Measurements from ENCODE around the gene ADH1C. TPM values are rescaled to one million over a fixed set of nuclear protein-coding genes. Genes with fewer than 3 reads are reported as not detected.
"Not testable (repeated sequence)": the region's sequence is repeated elsewhere in the genome, so short reads cannot be mapped to it uniquely, and the experiment has no call there.

Gene ADH1C
- total and polyA plus RNA-seq, 5 donors: 1.2 to 4.3 (median 3.3) TPM

GRCh38 chr4:99357948-99358347 lies 5.4 kb upstream of the ADH1C start:
- intact Hi-C loops (cut with DNase I): no loop called here
- Histone ChIP-seq H3K27ac (ENCODE audit: low read length) (peak overlapping the region; percentile 26), H3K27me3 (ENCODE audit: control insufficient read depth, insufficient read depth) (no peaks in the 10 kb centered on the region), H3K9me3 (ENCODE audit: control insufficient read depth, low read length) (no peaks in the 10 kb centered on the region), H3K4me3 (ENCODE audit: low read length) (no peak overlapping the region), H3K4me1 (ENCODE audit: control insufficient read depth, insufficient read depth, low read length) (no peaks in the 10 kb centered on the region)
- 50% methylated on average over 2 of the region's 2 CpGs for WGBS
- ATAC-seq (no peak), DNase-seq (no peak)

- no peaks in the 10 kb centered on the region for H3K27me3 ChIP-seq (ENCODE audit: control insufficient read depth, insufficient read depth)
- no peak overlapping the region for H3K27ac ChIP-seq (ENCODE audit: low read length)
- no peaks in the 10 kb centered on the region for H3K9me3 ChIP-seq (ENCODE audit: control insufficient read depth, low read length)
- ATAC-seq (no peak), DNase-seq (no peak)
- H3K4me3 ChIP-seq (ENCODE audit: low read length): no peak overlapping the region
- WGBS: 70% methylated on average over 1 of the region's 1 CpG
- H3K4me1 ChIP-seq (ENCODE audit: control insufficient read depth, insufficient read depth, low read length): no peaks in the 10 kb centered on the region
- intact Hi-C loops (cut with DNase I): no loop called here
These were observed 4.4 kb upstream of the ADH1C start for GRCh38 chr4:99356992-99357391.

- H3K27ac ChIP-seq (ENCODE audit: low read length); ATAC-seq; DNase-seq; H3K9me3 ChIP-seq (ENCODE audit: control insufficient read depth, low read length); H3K4me1 ChIP-seq (ENCODE audit: control insufficient read depth, insufficient read depth, low read length); H3K4me3 ChIP-seq (ENCODE audit: low read length); H3K27me3 ChIP-seq (ENCODE audit: control insufficient read depth, insufficient read depth); intact Hi-C loops (cut with DNase I): not testable (repeated sequence)
- 70% methylated on average over 10 of the region's 10 CpGs for WGBS
These were observed 3.6 kb upstream of the ADH1C start for GRCh38 chr4:99356149-99356548.

GRCh38 chr4:99351487-99351886 lies 1.1 kb downstream of the ADH1C start:
- 80% methylated on average over 2 of the region's 2 CpGs for WGBS
- no peak overlapping the region for H3K4me3 ChIP-seq (ENCODE audit: low read length)

GRCh38 chr4:99349338-99349737 lies 3.2 kb downstream of the ADH1C start:
- no peaks in the 10 kb centered on the region for H3K4me1 ChIP-seq (ENCODE audit: control insufficient read depth, insufficient read depth, low read length)
- H3K9me3 ChIP-seq (ENCODE audit: control insufficient read depth, low read length): no peaks in the 10 kb centered on the region
- intact Hi-C loops (cut with DNase I): no loop called here
- ATAC-seq (no peak), DNase-seq (no peak)
- H3K4me3 ChIP-seq (ENCODE audit: low read length): no peak overlapping the region
- H3K27me3 ChIP-seq (ENCODE audit: control insufficient read depth, insufficient read depth): no peaks in the 10 kb centered on the region
- no peak overlapping the region for H3K27ac ChIP-seq (ENCODE audit: low read length)

More at GRCh38 chr4:99351487-99351886, 1.1 kb downstream of the ADH1C start:
- H3K9me3 ChIP-seq (ENCODE audit: control insufficient read depth, low read length): no peaks in the 10 kb centered on the region
- no peak for ATAC-seq
- intact Hi-C loops (cut with DNase I): no loop called here
- no peaks in the 10 kb centered on the region for H3K4me1 ChIP-seq (ENCODE audit: control insufficient read depth, insufficient read depth, low read length)
- no peak overlapping the region for H3K27ac ChIP-seq (ENCODE audit: low read length)
- H3K27me3 ChIP-seq (ENCODE audit: control insufficient read depth, insufficient read depth): no peaks in the 10 kb centered on the region
- DNase-seq: no peak

- WGBS: 70% methylated on average over 7 of the region's 7 CpGs
- ATAC-seq; intact Hi-C loops (cut with DNase I); H3K27me3 ChIP-seq (ENCODE audit: control insufficient read depth, insufficient read depth); DNase-seq; H3K4me3 ChIP-seq (ENCODE audit: low read length); H3K4me1 ChIP-seq (ENCODE audit: control insufficient read depth, insufficient read depth, low read length); H3K9me3 ChIP-seq (ENCODE audit: control insufficient read depth, low read length); H3K27ac ChIP-seq (ENCODE audit: low read length): not testable (repeated sequence)
These were observed 9.9 kb downstream of the ADH1C start for GRCh38 chr4:99342624-99343023.

GRCh38 chr4:99341426-99341825 lies 11.1 kb downstream of the ADH1C start:
- Histone ChIP-seq H3K4me3 (ENCODE audit: low read length) (no peak overlapping the region), H3K9me3 (ENCODE audit: control insufficient read depth, low read length) (no peaks in the 10 kb centered on the region), H3K27ac (ENCODE audit: low read length) (no peak overlapping the region), H3K4me1 (ENCODE audit: control insufficient read depth, insufficient read depth, low read length) (no peaks in the 10 kb centered on the region), H3K27me3 (ENCODE audit: control insufficient read depth, insufficient read depth) (no peaks in the 10 kb centered on the region)
- ATAC-seq (no peak), DNase-seq (no peak)
- 82% methylated on average over 1 of the region's 1 CpG for WGBS
- intact Hi-C loops (cut with DNase I): no loop called here

GRCh38 chr4:99339172-99339571 lies 13.4 kb downstream of the ADH1C start:
- H3K27ac ChIP-seq (ENCODE audit: low read length): no peak overlapping the region
- no peak for DNase-seq
- intact Hi-C loops (cut with DNase I): no loop called here
- no peaks in the 10 kb centered on the region for H3K4me1 ChIP-seq (ENCODE audit: control insufficient read depth, insufficient read depth, low read length)
- whole genome bisulfite sequencing: 83% methylated on average over 3 of the region's 3 CpGs
- no peak overlapping the region for H3K4me3 ChIP-seq (ENCODE audit: low read length)
- no peak for ATAC-seq
- no peaks in the 10 kb centered on the region for H3K9me3 ChIP-seq (ENCODE audit: control insufficient read depth, low read length)
- H3K27me3 ChIP-seq (ENCODE audit: control insufficient read depth, insufficient read depth): no peaks in the 10 kb centered on the region

GRCh38 chr4:99336553-99336952 lies 16.0 kb downstream of the ADH1C start:
- Histone ChIP-seq H3K27ac (ENCODE audit: low read length) (no peak overlapping the region), H3K9me3 (ENCODE audit: control insufficient read depth, low read length) (no peaks in the 10 kb centered on the region), H3K4me3 (ENCODE audit: low read length) (no peak overlapping the region), H3K27me3 (ENCODE audit: control insufficient read depth, insufficient read depth) (no peaks in the 10 kb centered on the region), H3K4me1 (ENCODE audit: control insufficient read depth, insufficient read depth, low read length) (no peaks in the 10 kb centered on the region)
- WGBS: 57% methylated on average over 4 of the region's 4 CpGs
- DNase-seq (no peak), ATAC-seq (no peak)
- intact Hi-C loops (cut with DNase I): no loop called here

GRCh38 chr4:99334880-99335279 lies 17.7 kb downstream of the ADH1C start:
- H3K27me3 ChIP-seq (ENCODE audit: control insufficient read depth, insufficient read depth): no peaks in the 10 kb centered on the region
- H3K9me3 ChIP-seq (ENCODE audit: control insufficient read depth, low read length): no peaks in the 10 kb centered on the region
- no peak for ATAC-seq
- H3K4me3 ChIP-seq (ENCODE audit: low read length): no peak overlapping the region
- intact Hi-C loops (cut with DNase I): no loop called here
- 75% methylated on average over 1 of the region's 1 CpG for WGBS
- DNase-seq: no peak
- H3K27ac ChIP-seq (ENCODE audit: low read length): no peak overlapping the region
- no peaks in the 10 kb centered on the region for H3K4me1 ChIP-seq (ENCODE audit: control insufficient read depth, insufficient read depth, low read length)

GRCh38 chr4:99330648-99331047 lies 21.9 kb downstream of the ADH1C start:
- no peak for DNase-seq
- Histone ChIP-seq H3K4me3 (ENCODE audit: low read length) (no peak overlapping the region), H3K27ac (ENCODE audit: low read length) (no peak overlapping the region), H3K9me3 (ENCODE audit: control insufficient read depth, low read length) (no peaks in the 10 kb centered on the region), H3K4me1 (ENCODE audit: control insufficient read depth, insufficient read depth, low read length) (no peaks in the 10 kb centered on the region), H3K27me3 (ENCODE audit: control insufficient read depth, insufficient read depth) (no peaks in the 10 kb centered on the region)
- intact Hi-C loops (cut with DNase I): no loop called here
- ATAC-seq: no peak
- 86% methylated on average over 3 of the region's 3 CpGs for WGBS

- intact Hi-C loops (cut with DNase I): no loop called here
- Histone ChIP-seq H3K27ac (ENCODE audit: low read length) (no peak overlapping the region), H3K9me3 (ENCODE audit: control insufficient read depth, low read length) (no peaks in the 10 kb centered on the region), H3K4me3 (ENCODE audit: low read length) (no peak overlapping the region), H3K27me3 (ENCODE audit: control insufficient read depth, insufficient read depth) (no peaks in the 10 kb centered on the region), H3K4me1 (ENCODE audit: control insufficient read depth, insufficient read depth, low read length) (no peaks in the 10 kb centered on the region)
- DNase-seq (no peak), ATAC-seq (no peak)
- 71% methylated on average over 2 of the region's 2 CpGs for WGBS
These were observed 22.7 kb downstream of the ADH1C start for GRCh38 chr4:99329876-99330275.

All from right cardiac atrium (tissue), 5 donors.